H1 (cell line): ENCODE data around the gene ZBTB4. TPM values are rescaled to one million over a fixed set of nuclear protein-coding genes. Genes with fewer than 3 reads are reported as not detected.
A peak's percentile ranks its signal among the peaks of the same experiment; 100 is the strongest.

Source experiments
- CTCF ChIA-PET: fragments of 300-600 bp; sonication (Branson Sonifier 250); formaldehyde crosslinking; loops from one replicate; lab custom pipeline; 2021; ENCODE audit not compliant: partially characterized antibody; lab: Charles Lee
- POLR2A ChIA-PET: fragments of 300-600 bp; sonication (Branson Sonifier 250); formaldehyde crosslinking; loops from one replicate; lab custom pipeline; 2021; ENCODE audit warnings: inconsistent platforms; ENCODE audit not compliant: partially characterized antibody; lab: Charles Lee
- DNase-seq, 2 experiments: peaks; one replicate each; pipeline versions ENCODE4 v3.0.0 to v3.0.0-alpha.2; 2010 to 2022; ENCODE audit warnings: low spot score in 2 of 2, low read depth in 1 of 2, mixed read lengths in 1 of 2
- FAIRE-seq: peaks from 2 replicates; lab custom pipeline; 2011; peaks lifted over from hg19 to GRCh38; lab: Jason Lieb, UNC
- H2AFZ ChIP-seq: 2 replicates; pipeline ENCODE4 v1.8.1; 2012; ENCODE audit warnings: low read length, inconsistent platforms
- H2AK5ac ChIP-seq: 2 replicates; pipeline ENCODE4 v1.6.1; 2013; ENCODE audit warnings: low read depth, low read length
- H2BK120ac ChIP-seq: replicated peaks from 2 replicates; pipeline ENCODE3; 2013; ENCODE audit warnings: low read depth, low read length, inconsistent platforms
- H2BK12ac ChIP-seq: 2 replicates; pipeline ENCODE4 v1.6.1; 2013; ENCODE audit warnings: low read depth, low read length
- H2BK15ac ChIP-seq: 2 replicates; pipeline ENCODE4 v1.6.1; 2013; ENCODE audit warnings: low read length
- H2BK20ac ChIP-seq: 2 replicates; pipeline ENCODE4 v1.6.1; 2013; ENCODE audit warnings: low read length
- H2BK5ac ChIP-seq: 2 replicates; pipeline ENCODE4 v1.6.1; 2013; ENCODE audit warnings: low read depth, low read length
- H3K14ac ChIP-seq: 2 replicates; pipeline ENCODE4 v1.6.1; 2013; ENCODE audit warnings: inconsistent platforms; ENCODE audit not compliant: insufficient read length
- H3K18ac ChIP-seq: 2 replicates; pipeline ENCODE4 v1.6.1; 2013; ENCODE audit warnings: low read length; ENCODE audit errors: extremely low read depth
- H3K23ac ChIP-seq: 2 replicates; pipeline ENCODE4 v1.6.1; 2013; ENCODE audit warnings: inconsistent platforms; ENCODE audit not compliant: insufficient read length
- H3K23me2 ChIP-seq: 2 replicates; pipeline ENCODE4 v1.6.1; 2013; ENCODE audit warnings: low read depth, low read length
- H3K27ac ChIP-seq: 2 replicates; pipeline ENCODE4 v1.6.1; 2011; ENCODE audit warnings: low read depth, low read length, inconsistent platforms
- H3K27me3 ChIP-seq, 4 experiments: replicated peaks in 1 of 4; 1 replicate in 1 of 4; 2 replicates in 3 of 4; pipeline versions ENCODE4 v1.6.1 to v1.8.1; 2011 to 2013; ENCODE audit warnings: low read length in 3 of 4, mild to moderate bottlenecking in 3 of 4, inconsistent platforms in 2 of 4, mixed read lengths in 2 of 4, moderate library complexity in 1 of 4; ENCODE audit not compliant: control insufficient read depth in 3 of 4, insufficient read depth in 3 of 4; ENCODE audit errors: extremely low read depth in 1 of 4
- H3K36me3 ChIP-seq, 4 experiments: 2 replicates each; pipeline versions ENCODE4 v1.6.1 to v1.8.1; 2011 to 2013; ENCODE audit warnings: mild to moderate bottlenecking in 4 of 4, low read length in 3 of 4, moderate library complexity in 2 of 4, control low read depth in 1 of 4, inconsistent platforms in 1 of 4; ENCODE audit not compliant: insufficient read depth in 4 of 4, control insufficient read depth in 2 of 4
- H3K4ac ChIP-seq: replicated peaks from 2 replicates; pipeline ENCODE3; 2013; ENCODE audit warnings: low read length, low read depth, mixed read lengths, inconsistent platforms; ENCODE audit not compliant: insufficient read length
- H3K4me1 ChIP-seq, 4 experiments: replicated peaks in 1 of 4; 1 replicate in 1 of 4; 2 replicates in 3 of 4; pipeline versions ENCODE4 v1.6.1 to v1.8.1; 2011 to 2013; ENCODE audit warnings: low read length in 3 of 4, inconsistent platforms in 2 of 4, mixed read lengths in 1 of 4; ENCODE audit not compliant: insufficient read depth in 4 of 4, control insufficient read depth in 3 of 4
- H3K4me2 ChIP-seq, 2 experiments: 2 replicates each; pipeline versions ENCODE4 v1.6.1 to v1.8.1; 2011 to 2013; ENCODE audit warnings: low read depth in 2 of 2, low read length in 2 of 2, control low read depth in 1 of 2, inconsistent platforms in 1 of 2, mild to moderate bottlenecking in 1 of 2; ENCODE audit not compliant: insufficient read depth in 1 of 2
- H3K4me3 ChIP-seq, 4 experiments: fragments of 200-600, 300-600 bp in 1 of 4; sonication (generic), shearing (Covaris generic), sonication (Bioruptor Twin) in 1 of 4; 2 replicates each; pipeline versions ENCODE4 v1.5.1 to v1.8.1; 2011 to 2016; ENCODE audit warnings: low read length in 4 of 4, low read depth in 3 of 4, control low read depth in 2 of 4, inconsistent platforms in 2 of 4, mild to moderate bottlenecking in 2 of 4, mixed read lengths in 1 of 4, moderate library complexity in 1 of 4; ENCODE audit not compliant: insufficient read depth in 2 of 4; ENCODE audit errors: extremely low read depth in 1 of 4
- H3K56ac ChIP-seq: replicated peaks from 2 replicates; pipeline ENCODE3; 2013; ENCODE audit warnings: low read depth, mild to moderate bottlenecking, mixed read lengths, low read length, inconsistent platforms; ENCODE audit not compliant: insufficient read length
- H3K79me1 ChIP-seq: 2 replicates; pipeline ENCODE4 v1.6.1; 2013; ENCODE audit warnings: low read depth, low read length, control low read depth
- H3K79me2 ChIP-seq, 2 experiments: 2 replicates each; pipeline versions ENCODE4 v1.6.1 to v1.8.1; 2012 to 2013; ENCODE audit warnings: low read length in 2 of 2, mild to moderate bottlenecking in 2 of 2, inconsistent platforms in 1 of 2; ENCODE audit not compliant: insufficient read depth in 2 of 2, control insufficient read depth in 1 of 2
- H3K9ac ChIP-seq, 4 experiments: replicated peaks in 1 of 4; 1 replicate in 1 of 4; 2 replicates in 3 of 4; pipeline versions ENCODE4 v1.6.1 to v1.8.1; 2011 to 2013; ENCODE audit warnings: low read depth in 3 of 4, low read length in 3 of 4, control low read depth in 2 of 4, mild to moderate bottlenecking in 2 of 4, moderate library complexity in 2 of 4, inconsistent platforms in 1 of 4; ENCODE audit errors: extremely low read depth in 1 of 4
- H3K9me3 ChIP-seq, 2 experiments: 2 replicates each; pipeline versions ENCODE4 v1.6.1 to v1.8.1; 2012 to 2013; ENCODE audit warnings: mild to moderate bottlenecking in 2 of 2, moderate library complexity in 2 of 2, control low read depth in 1 of 2, inconsistent platforms in 1 of 2, low read depth in 1 of 2, low read length in 1 of 2, mixed read lengths in 1 of 2; ENCODE audit not compliant: insufficient read depth in 2 of 2
- H4K20me1 ChIP-seq, 2 experiments: replicated peaks in 1 of 2; 2 replicates each; pipeline versions ENCODE3 to v1.8.1; 2011 to 2013; ENCODE audit warnings: inconsistent platforms in 2 of 2, low read length in 2 of 2, mild to moderate bottlenecking in 1 of 2; ENCODE audit not compliant: insufficient read depth in 2 of 2, control insufficient read depth in 1 of 2
- H4K5ac ChIP-seq: 2 replicates; pipeline ENCODE4 v1.6.1; 2013; ENCODE audit warnings: low read length, low read depth, mixed read lengths, inconsistent platforms; ENCODE audit not compliant: insufficient read length
- H4K8ac ChIP-seq: 2 replicates; pipeline ENCODE4 v1.8.0; 2013; ENCODE audit warnings: mild to moderate bottlenecking, moderate library complexity, low read length, inconsistent platforms; ENCODE audit not compliant: insufficient read depth; ENCODE audit errors: extremely low read depth
- H4K91ac ChIP-seq: replicated peaks from 2 replicates; pipeline ENCODE3; 2013; ENCODE audit warnings: low read length, mixed read lengths, inconsistent platforms; ENCODE audit not compliant: insufficient read length
- CHD1 ChIP-seq: IDR thresholded peaks from 2 replicates; pipeline ENCODE4 v1.6.1; 2012; ENCODE audit warnings: low read depth, low read length, improper control_type of control experiment
- CREB1 ChIP-seq: IDR thresholded peaks from 2 replicates; pipeline ENCODE4 v1.6.1; 2012; ENCODE audit warnings: inconsistent platforms
- EZH2 ChIP-seq: fragments of 200-600 bp; sonication (generic); IDR thresholded peaks from 2 replicates; pipeline ENCODE4 v1.7.1; 2012; ENCODE audit warnings: low read depth, mild to moderate bottlenecking, moderate library complexity, low read length, inconsistent platforms; ENCODE audit not compliant: severe bottlenecking
- GABPA ChIP-seq: IDR thresholded peaks from 2 replicates; pipeline ENCODE4 v1.6.1; 2011; ENCODE audit warnings: mild to moderate bottlenecking, low read length, moderate library complexity, borderline replicate concordance; ENCODE audit not compliant: insufficient read depth
- KDM4A ChIP-seq: IDR thresholded peaks from one replicate; pipeline ENCODE4 v1.7.1; 2012; ENCODE audit warnings: low read depth, mild to moderate bottlenecking, moderate library complexity, low read length, inconsistent platforms; ENCODE audit not compliant: severe bottlenecking
- POU5F1 ChIP-seq: IDR thresholded peaks from 2 replicates; pipeline ENCODE4 v1.6.1; 2011; ENCODE audit warnings: low read depth, mild to moderate bottlenecking, low read length, moderate library complexity
- RAD21 ChIP-seq, 2 experiments: IDR thresholded peaks in 1 of 2; conservative IDR thresholded peaks in 1 of 2; 2 replicates each; pipeline ENCODE4 v1.6.1; 2011; ENCODE audit warnings: low read depth in 2 of 2, low read length in 2 of 2, improper control_type of control experiment in 1 of 2, inconsistent platforms in 1 of 2, mild to moderate bottlenecking in 1 of 2, moderate library complexity in 1 of 2
- SAP30 ChIP-seq: fragments of 300-600 bp; sonication (generic); IDR thresholded peaks from 2 replicates; pipeline ENCODE4 v1.7.1; 2012; ENCODE audit warnings: low read length, moderate library complexity, mild to moderate bottlenecking, inconsistent platforms; ENCODE audit not compliant: insufficient read depth, insufficient replicate concordance
- SP4 ChIP-seq: IDR thresholded peaks from 2 replicates; pipeline ENCODE4 v1.6.1; 2012; ENCODE audit warnings: low read length, inconsistent platforms
- YY1 ChIP-seq: IDR thresholded peaks from 2 replicates; pipeline ENCODE4 v1.6.1; 2011; ENCODE audit warnings: low read depth, mild to moderate bottlenecking, low read length
- WGBS, 2 experiments: shearing (Covaris generic) in 1 of 2; methylation state at CpG; one replicate each; pipeline versions ENCODE4 v1.1.6 to v1.1.7; 2013 to 2015; ENCODE audit warnings: low lambda C conversion rate in 2 of 2, mixed read lengths in 2 of 2, inconsistent platforms in 1 of 2, low coverage in 1 of 2, missing lambda C conversion rate in 1 of 2; ENCODE audit not compliant: insufficient replicate concordance in 2 of 2, insufficient coverage in 1 of 2, insufficient read length in 1 of 2; ENCODE audit errors: extremely low coverage in 1 of 2, missing lambda C conversion rate in 1 of 2; 5-methylcytosine and 5-hydroxymethylcytosine counted together
- polyA plus RNA-seq, 7 experiments: library from polyadenylated mRNA; depleted of rRNA in 3 of 7; stranded (reverse) in 5 of 7; unstranded in 2 of 7; fragments of >200 nt in 5 of 7; fragments of 200-250 nt in 2 of 7; gene quantifications; 1 replicate in 5 of 7; 2 replicates in 1 of 7; 4 replicates in 1 of 7; pipeline versions ENCODE4 v1.2.1 to v1.2.3, GENCODE V29; 2011 to 2013; ENCODE audit warnings: missing spikeins in 2 of 7, mixed read lengths in 2 of 7
- total RNA-seq: library from RNA; stranded (reverse); fragmentation: NEBNext Ultra II Directional; extraction: Animal tissue kit (Norgen Biotek cat#: 25700); gene quantifications from 2 replicates; pipeline ENCODE4 v1.2.1, GENCODE V29; 2021

The ZBTB4 gene
- total and polyA plus RNA-seq, 2 of the 8 experiments (the other 6 are each of a cell fraction or from before 2014, with no cell fraction given), result 5.9 to 10.1 TPM

- H3K23ac ChIP-seq, result no peak overlapping the region
- ChIA-PET CTCF (no interaction called here), POLR2A (interaction anchor here (0.6 to 14.3 kb wide), 45 partner anchors 7 to 224 kb away, joined by 3 to 339 read pairs (median 5); partner anchors contain the start of genes ACAP1, CD68, CHRNB1 and FGF11)
- H2AFZ ChIP-seq, result peak overlapping the region; percentile 19; the same call in 1 of the 2 replicates
- peak overlapping the region; percentile 95 for H4K5ac ChIP-seq
- peaks cover 5% of the 10 kb centered on the region for H3K79me1 ChIP-seq
- peak overlapping the region; percentile 80 for H2BK120ac ChIP-seq
- peak overlapping the region; percentile 99 for H2BK5ac ChIP-seq
- 0 out of 2 replicates have a peak overlapping the region, but pooled peaks have one; percentile 16 for H2AK5ac ChIP-seq
- H2BK20ac ChIP-seq, result no peak overlapping the region
- H3K27ac ChIP-seq, result peak overlapping the region; percentile 96
- H3K9ac ChIP-seq, result peak overlapping the region; percentile 86 to 98 (median 90)
- peak overlapping the region; percentile 83 to 96 for H3K4me2 ChIP-seq
- H3K4me3 ChIP-seq, result peak overlapping the region; percentile 65 to 85 (median 80)
- peak overlapping the region; percentile 94; the same call in 1 of the 2 replicates for H4K8ac ChIP-seq
- peak overlapping the region; percentile 96 for H3K56ac ChIP-seq
- peak overlapping the region; percentile 93 for H2BK12ac ChIP-seq
- FAIRE-seq (no peak), DNase-seq (peak; percentile 74 to 91)
- H3K14ac ChIP-seq, result no peak overlapping the region
- no peaks in the 10 kb centered on the region for H3K36me3 ChIP-seq
- no peaks in the 10 kb centered on the region for H3K27me3 ChIP-seq
- peak overlapping the region; percentile 72; the same call in 1 of the 2 replicates for H2BK15ac ChIP-seq
- peaks cover 9 to 13% of the 10 kb centered on the region in 2 experiments for H4K20me1 ChIP-seq
- peaks cover 2 to 21% (median 16%) of the 10 kb centered on the region in 4 experiments for H3K4me1 ChIP-seq
- H3K23me2 ChIP-seq, result peaks cover 19% of the 10 kb centered on the region
- H3K79me2 ChIP-seq, result peaks cover 21 to 39% of the 10 kb centered on the region in 2 experiments
- 9% methylated on average over 34 of the region's 38 CpGs; no CpG with 5 or more reads in 1 of the 2 experiments for WGBS, 2 experiments
- H4K91ac ChIP-seq, result peak overlapping the region; percentile 49
- no peaks in the 10 kb centered on the region for H3K9me3 ChIP-seq
- H3K18ac ChIP-seq, result peak overlapping the region; percentile 96
- peak overlapping the region; percentile 98 for H3K4ac ChIP-seq
- no peak for TF ChIP-seq CHD1
- TF ChIP-seq KDM4A, result peak; percentile 44
- TF ChIP-seq CREB1, result peak; percentile 82
- peak; percentile 94 for TF ChIP-seq YY1
- peak in 1 of 2 experiments; percentile 18; a peak in 1 of 4 replicates for TF ChIP-seq RAD21 (IDR thresholded peaks at IDR 0.05 in 1 of 2, conservative IDR thresholded peaks at IDR 0.05 in 1 of 2; ENCODE audit: low read depth in 2 of 2, low read length in 2 of 2)
- no peak for TF ChIP-seq GABPA
- TF ChIP-seq SAP30, result peak; percentile 63
- no peak for TF ChIP-seq EZH2
- TF ChIP-seq SP4, result peak; percentile 57; the same call in 1 of the 2 replicates
- TF ChIP-seq POU5F1, result peak; percentile 99
These were observed 4.0 kb upstream of the ZBTB4 start for GRCh38 chr17:7483255-7484066.
